ENCODE measurements around the gene SPATA31D4.

- TF ChIP-seq YY1 (IDR thresholded peaks at IDR 0.05; ENCODE audit: insufficient read depth, insufficient read length) = no peak
- no peak for TF ChIP-seq ZNF274 (IDR thresholded peaks at IDR 0.05; ENCODE audit: low read depth, low read length)
These were observed 27.4 kb downstream of the SPATA31D4 start for GRCh38 chr9:81955625-81956024.

Data from NT2/D1 (cell line).